Measurements from ENCODE around the gene CAD. TPM values are rescaled to one million over a fixed set of nuclear protein-coding genes. Genes with fewer than 3 reads are reported as not detected.

The CAD gene
- total and polyA plus RNA-seq, 2 of the 4 experiments (the other 2 are of a cell fraction), result 12.9 to 38.7 TPM

DNA sequence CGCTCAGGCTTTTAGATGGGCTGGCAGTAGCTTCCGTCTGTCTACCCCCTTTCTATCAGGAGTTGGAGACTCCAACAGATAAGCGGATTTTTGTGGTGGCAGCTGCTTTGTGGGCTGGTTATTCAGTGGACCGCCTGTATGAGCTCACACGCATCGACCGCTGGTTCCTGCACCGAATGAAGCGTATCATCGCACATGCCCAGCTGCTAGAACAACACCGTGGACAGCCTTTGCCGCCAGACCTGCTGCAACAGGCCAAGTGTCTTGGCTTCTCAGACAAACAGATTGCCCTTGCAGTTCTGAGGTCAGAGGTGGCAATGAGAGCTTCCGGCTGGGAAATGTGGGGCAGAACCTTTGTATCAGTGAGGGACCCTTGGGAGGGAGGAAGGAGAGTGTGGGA lies 14.8 kb downstream of the CAD start:
- H2BK120ac ChIP-seq (ENCODE audit: low read depth, low read length), result no peak overlapping the region
- H3K56ac ChIP-seq (ENCODE audit: extremely low read depth, insufficient read depth, low read length), result no peak overlapping the region
- no peak overlapping the region for H4K5ac ChIP-seq (ENCODE audit: low read depth, low read length)
- H4K20me1 ChIP-seq (ENCODE audit: insufficient read depth, low read length), result no peaks in the 10 kb centered on the region
- BruUV-seq (replicated peaks), result no TSS peak
- CTCF ChIA-PET, result interaction anchor here (0.6 kb wide), 1 partner anchor 81 kb away, joined by 7 read pairs; no protein-coding TSS in a partner anchor
- H2BK20ac ChIP-seq (ENCODE audit: low read depth, low read length), result no peak overlapping the region
- H3K4ac ChIP-seq (ENCODE audit: low read depth, low read length), result no peak overlapping the region
- H3K9ac ChIP-seq (ENCODE audit: low read depth, low read length), result no peak overlapping the region
- dilution Hi-C loops (cut with HindIII; ENCODE audit: low sequenced_read_pairs, unreplicated experiment), result no loop called here
- no peaks in the 10 kb centered on the region; the same call in 1 of the 2 replicates for H3K9me1 ChIP-seq (ENCODE audit: insufficient read depth, low read length)
- in situ Hi-C loops (cut with MboI; ENCODE audit: low sequenced_read_pairs), result no loop called here
- no peaks in the 10 kb centered on the region; a peak in 1 of 4 replicates for H3K79me1 ChIP-seq (ENCODE audit: low read depth in 1 of 2, low read length in 2 of 2)
- no peak overlapping the region for H3K14ac ChIP-seq (replicated peaks; ENCODE audit: low read depth, low read length)
- no peak for TF ChIP-seq CEBPB (IDR thresholded peaks at IDR 0.05; ENCODE audit: low read depth, low read length)
- no peak for TF ChIP-seq CHD1 (IDR thresholded peaks at IDR 0.05; ENCODE audit: low read depth, low read length)
- no peak for TF ChIP-seq RCOR1 (IDR thresholded peaks at IDR 0.05; ENCODE audit: insufficient replicate concordance, low read length)
- TF ChIP-seq POLR2A (IDR thresholded peaks at IDR 0.05; ENCODE audit: low read depth, low read length), result no peak
- TF ChIP-seq FOS (IDR thresholded peaks at IDR 0.05; ENCODE audit: low read depth, low read length), result no peak
- no peak for TF ChIP-seq NFE2L2 (IDR thresholded peaks at IDR 0.05; ENCODE audit: low read depth, low read length)
- TF ChIP-seq, protein P1, sequence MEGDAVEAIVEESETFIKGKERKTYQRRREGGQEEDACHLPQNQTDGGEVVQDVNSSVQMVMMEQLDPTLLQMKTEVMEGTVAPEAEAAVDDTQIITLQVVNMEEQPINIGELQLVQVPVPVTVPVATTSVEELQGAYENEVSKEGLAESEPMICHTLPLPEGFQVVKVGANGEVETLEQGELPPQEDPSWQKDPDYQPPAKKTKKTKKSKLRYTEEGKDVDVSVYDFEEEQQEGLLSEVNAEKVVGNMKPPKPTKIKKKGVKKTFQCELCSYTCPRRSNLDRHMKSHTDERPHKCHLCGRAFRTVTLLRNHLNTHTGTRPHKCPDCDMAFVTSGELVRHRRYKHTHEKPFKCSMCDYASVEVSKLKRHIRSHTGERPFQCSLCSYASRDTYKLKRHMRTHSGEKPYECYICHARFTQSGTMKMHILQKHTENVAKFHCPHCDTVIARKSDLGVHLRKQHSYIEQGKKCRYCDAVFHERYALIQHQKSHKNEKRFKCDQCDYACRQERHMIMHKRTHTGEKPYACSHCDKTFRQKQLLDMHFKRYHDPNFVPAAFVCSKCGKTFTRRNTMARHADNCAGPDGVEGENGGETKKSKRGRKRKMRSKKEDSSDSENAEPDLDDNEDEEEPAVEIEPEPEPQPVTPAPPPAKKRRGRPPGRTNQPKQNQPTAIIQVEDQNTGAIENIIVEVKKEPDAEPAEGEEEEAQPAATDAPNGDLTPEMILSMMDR (conservative IDR thresholded peaks at IDR 0.05; ENCODE audit: low read depth, low read length), result no peak
- no peak for TF ChIP-seq BHLHE40 (IDR thresholded peaks at IDR 0.05; ENCODE audit: low read depth, low read length)
- TF ChIP-seq MAFK (IDR thresholded peaks at IDR 0.05; ENCODE audit: low read depth, low read length), result no peak
- no peak for TF ChIP-seq MAZ (IDR thresholded peaks at IDR 0.05; ENCODE audit: borderline replicate concordance, low read depth, low read length)
- TF ChIP-seq, protein P2, sequence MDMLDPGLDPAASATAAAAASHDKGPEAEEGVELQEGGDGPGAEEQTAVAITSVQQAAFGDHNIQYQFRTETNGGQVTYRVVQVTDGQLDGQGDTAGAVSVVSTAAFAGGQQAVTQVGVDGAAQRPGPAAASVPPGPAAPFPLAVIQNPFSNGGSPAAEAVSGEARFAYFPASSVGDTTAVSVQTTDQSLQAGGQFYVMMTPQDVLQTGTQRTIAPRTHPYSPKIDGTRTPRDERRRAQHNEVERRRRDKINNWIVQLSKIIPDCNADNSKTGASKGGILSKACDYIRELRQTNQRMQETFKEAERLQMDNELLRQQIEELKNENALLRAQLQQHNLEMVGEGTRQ (IDR thresholded peaks at IDR 0.05; ENCODE audit: low read depth, low read length), result no peak
- TF ChIP-seq SMC3 (IDR thresholded peaks at IDR 0.05; ENCODE audit: low read depth, low read length), result no peak
- no peak overlapping the region for H2AFZ ChIP-seq (replicated peaks; ENCODE audit: low read length, poor library complexity)
- H2BK5ac ChIP-seq (ENCODE audit: low read depth, low read length, poor library complexity, severe bottlenecking), result no peak overlapping the region
- H3K27ac ChIP-seq (ENCODE audit: insufficient read depth, low read length), result no peak overlapping the region
- no peak overlapping the region for H3K4me2 ChIP-seq (ENCODE audit: low read depth, low read length)
- no peak overlapping the region for H4K91ac ChIP-seq (ENCODE audit: insufficient read depth, low read depth, low read length)
- ATAC-seq (ENCODE audit: low read depth), result no peak
- no peaks in the 10 kb centered on the region for H3K27me3 ChIP-seq (ENCODE audit: control insufficient read depth, insufficient read depth, low read length)
- no peak for DNase-seq
- H2AK5ac ChIP-seq (ENCODE audit: low read depth, low read length), result no peak overlapping the region
- H3K9me3 ChIP-seq (ENCODE audit: control insufficient read depth, insufficient read depth, low read length), result no peaks in the 10 kb centered on the region
- 96% methylated on average over 11 of the region's 13 CpGs; no CpG with 5 or more reads in 1 of the 2 experiments for WGBS, 2 experiments (ENCODE audit: extremely low coverage in 2 of 2, insufficient read length in 1 of 2)
- H4K8ac ChIP-seq (ENCODE audit: low read depth in 2 of 2, low read length in 2 of 2), result no peak overlapping the region
- no peak overlapping the region for H3K4me3 ChIP-seq (ENCODE audit: insufficient read depth, low read depth, low read length)
- H3K4me1 ChIP-seq (ENCODE audit: control insufficient read depth, insufficient read depth, low read length), result no peaks in the 10 kb centered on the region
- intact Hi-C loops (cut with micrococcal nuclease), result no loop called here
- no peak overlapping the region for H2BK15ac ChIP-seq (ENCODE audit: low read depth, low read length)
- no peak overlapping the region for H3K18ac ChIP-seq (ENCODE audit: low read depth, low read length)
- peaks cover 59% of the 10 kb centered on the region for H3K36me3 ChIP-seq (ENCODE audit: control insufficient read depth, insufficient read depth, low read length)
- POLR2A ChIA-PET (ENCODE audit: unreplicated experiment), result no interaction called here
- no peak overlapping the region for H2AK9ac ChIP-seq (replicated peaks; ENCODE audit: low read depth, low read length, poor library complexity)
- no peak overlapping the region for H3K23ac ChIP-seq (ENCODE audit: low read depth, low read length)

All from IMR-90 (cell line).